ENCODE data around the gene COL12A1. TPM values are rescaled to one million over a fixed set of nuclear protein-coding genes. Genes with fewer than 3 reads are reported as not detected.

The COL12A1 gene
- total and polyA plus RNA-seq, 2 experiments from 2014 or later, result 0.39 to 6.3 TPM

GRCh38 chr6:75124983-75125382, 80.9 kb downstream of the COL12A1 start (continued):
- TF ChIP-seq CTCF (conservative IDR thresholded peaks at IDR 0.05; ENCODE audit: low read depth in 2 of 2) (no peak), ETS1 (IDR thresholded peaks at IDR 0.05) (no peak), ZNF114 (CRISPR knock-in tag; IDR thresholded peaks at IDR 0.05) (no peak), ZNF331 (CRISPR knock-in tag; IDR thresholded peaks at IDR 0.05; ENCODE audit: low read depth) (no peak), JUNB (IDR thresholded peaks at IDR 0.05; ENCODE audit: unreplicated experiment) (no peak), STAT1 (IDR thresholded peaks at IDR 0.05; ENCODE audit: unreplicated experiment) (no peak), CREB1 (CRISPR knock-in tag; IDR thresholded peaks at IDR 0.05; ENCODE audit: low read depth) (no peak), POLR2AphosphoS5 (IDR thresholded peaks at IDR 0.05; ENCODE audit: low read depth) (no peak)
- TF ChIP-seq, protein P1, sequence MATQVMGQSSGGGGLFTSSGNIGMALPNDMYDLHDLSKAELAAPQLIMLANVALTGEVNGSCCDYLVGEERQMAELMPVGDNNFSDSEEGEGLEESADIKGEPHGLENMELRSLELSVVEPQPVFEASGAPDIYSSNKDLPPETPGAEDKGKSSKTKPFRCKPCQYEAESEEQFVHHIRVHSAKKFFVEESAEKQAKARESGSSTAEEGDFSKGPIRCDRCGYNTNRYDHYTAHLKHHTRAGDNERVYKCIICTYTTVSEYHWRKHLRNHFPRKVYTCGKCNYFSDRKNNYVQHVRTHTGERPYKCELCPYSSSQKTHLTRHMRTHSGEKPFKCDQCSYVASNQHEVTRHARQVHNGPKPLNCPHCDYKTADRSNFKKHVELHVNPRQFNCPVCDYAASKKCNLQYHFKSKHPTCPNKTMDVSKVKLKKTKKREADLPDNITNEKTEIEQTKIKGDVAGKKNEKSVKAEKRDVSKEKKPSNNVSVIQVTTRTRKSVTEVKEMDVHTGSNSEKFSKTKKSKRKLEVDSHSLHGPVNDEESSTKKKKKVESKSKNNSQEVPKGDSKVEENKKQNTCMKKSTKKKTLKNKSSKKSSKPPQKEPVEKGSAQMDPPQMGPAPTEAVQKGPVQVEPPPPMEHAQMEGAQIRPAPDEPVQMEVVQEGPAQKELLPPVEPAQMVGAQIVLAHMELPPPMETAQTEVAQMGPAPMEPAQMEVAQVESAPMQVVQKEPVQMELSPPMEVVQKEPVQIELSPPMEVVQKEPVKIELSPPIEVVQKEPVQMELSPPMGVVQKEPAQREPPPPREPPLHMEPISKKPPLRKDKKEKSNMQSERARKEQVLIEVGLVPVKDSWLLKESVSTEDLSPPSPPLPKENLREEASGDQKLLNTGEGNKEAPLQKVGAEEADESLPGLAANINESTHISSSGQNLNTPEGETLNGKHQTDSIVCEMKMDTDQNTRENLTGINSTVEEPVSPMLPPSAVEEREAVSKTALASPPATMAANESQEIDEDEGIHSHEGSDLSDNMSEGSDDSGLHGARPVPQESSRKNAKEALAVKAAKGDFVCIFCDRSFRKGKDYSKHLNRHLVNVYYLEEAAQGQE (IDR thresholded peaks at IDR 0.05; ENCODE audit: unreplicated experiment), result no peak

- H3K27ac ChIP-seq (ENCODE audit: low read depth), result no peak overlapping the region
- no peaks in the 10 kb centered on the region for H4K20me1 ChIP-seq (replicated peaks; ENCODE audit: insufficient read depth)
- ATAC-seq, result no peak
- peaks cover 2% of the 10 kb centered on the region for H3K27me3 Mint-ChIP-seq (ENCODE audit: insufficient read depth, low read depth, poor library complexity)
- H3K9me2 ChIP-seq (ENCODE audit: insufficient read depth), result no peaks in the 10 kb centered on the region
- H3K27me3 ChIP-seq (ENCODE audit: insufficient read depth), result no peaks in the 10 kb centered on the region
- no peak overlapping the region for H3K4me3 Mint-ChIP-seq
- H3K4me1 Mint-ChIP-seq, result peaks cover 5% of the 10 kb centered on the region
- H3K4me2 ChIP-seq, result no peak overlapping the region
- no peaks in the 10 kb centered on the region for H3F3A ChIP-seq (replicated peaks; ENCODE audit: low read depth)
- no peaks in the 10 kb centered on the region for H3K4me1 ChIP-seq (ENCODE audit: insufficient read depth)
- TF ChIP-seq POLR2AphosphoS5 (IDR thresholded peaks at IDR 0.05; ENCODE audit: low read depth), result no peak
- no peak for TF ChIP-seq ZNF331 (CRISPR knock-in tag; IDR thresholded peaks at IDR 0.05; ENCODE audit: low read depth)
- TF ChIP-seq EZH2 (IDR thresholded peaks at IDR 0.05; ENCODE audit: low read depth, unreplicated experiment), result no peak
- 0 out of 4 replicates have a peak, but pooled peaks of 1 of the 2 experiments have one; percentile 19 for TF ChIP-seq CTCF (conservative IDR thresholded peaks at IDR 0.05; ENCODE audit: low read depth in 2 of 2)
- TF ChIP-seq ETS1 (IDR thresholded peaks at IDR 0.05), result no peak
- no peak for TF ChIP-seq NANOG (IDR thresholded peaks at IDR 0.05; ENCODE audit: borderline replicate concordance)
- no peak for TF ChIP-seq EZH2phosphoT487 (IDR thresholded peaks at IDR 0.05; ENCODE audit: unreplicated experiment)
- no peak for TF ChIP-seq STAT1 (IDR thresholded peaks at IDR 0.05; ENCODE audit: unreplicated experiment)
- H3K9me3 Mint-ChIP-seq, result no peaks in the 10 kb centered on the region
- no peaks in the 10 kb centered on the region for H3K36me3 ChIP-seq (ENCODE audit: insufficient read depth)
- no peak overlapping the region for H2AFZ ChIP-seq
- H3K4me3 ChIP-seq, result no peak overlapping the region
- no peak overlapping the region for H3K27ac Mint-ChIP-seq
- H3K79me2 ChIP-seq (replicated peaks; ENCODE audit: insufficient read depth), result no peaks in the 10 kb centered on the region
- peak; percentile 20 for DNase-seq (ENCODE audit: low spot score)
- no peaks in the 10 kb centered on the region for H3K36me3 Mint-ChIP-seq (ENCODE audit: low read depth)
These were observed 81.8 kb downstream of the COL12A1 start for GRCh38 chr6:75124085-75124484.
